Neuronal stem cell (in vitro differentiated cells): ENCODE data around the gene DNM1.
A peak's percentile ranks its signal among the peaks of the same experiment; 100 is the strongest.

ENCODE experiments used
- DNase-seq: peaks from one replicate; pipeline ENCODE4 v3.0.0-alpha.2; 2013; ENCODE audit warnings: low spot score
- H2AFZ ChIP-seq: one replicate; pipeline ENCODE4 v1.6.1; 2013; ENCODE audit warnings: mild to moderate bottlenecking, low read length, inconsistent platforms
- H2AK5ac ChIP-seq: 2 replicates; pipeline ENCODE4 v1.6.1; 2013; ENCODE audit warnings: low read depth, mild to moderate bottlenecking, inconsistent platforms, low read length, moderate library complexity, mixed read lengths
- H2BK120ac ChIP-seq: 2 replicates; pipeline ENCODE4 v1.6.1; 2013; ENCODE audit warnings: low read depth, mild to moderate bottlenecking, inconsistent platforms, low read length, moderate library complexity, mixed read lengths
- H2BK12ac ChIP-seq: one replicate; pipeline ENCODE4 v1.6.1; 2013; ENCODE audit warnings: low read length, inconsistent platforms
- H2BK15ac ChIP-seq: 2 replicates; pipeline ENCODE4 v1.6.1; 2013; ENCODE audit warnings: mild to moderate bottlenecking, low read length, inconsistent platforms, mixed read lengths
- H2BK5ac ChIP-seq: one replicate; pipeline ENCODE4 v1.6.1; 2013; ENCODE audit warnings: inconsistent platforms, mild to moderate bottlenecking, low read length, moderate library complexity
- H3K14ac ChIP-seq: one replicate; pipeline ENCODE4 v1.6.1; 2013; ENCODE audit warnings: low read length, inconsistent platforms
- H3K18ac ChIP-seq: 2 replicates; pipeline ENCODE4 v1.6.1; 2013; ENCODE audit warnings: low read length, inconsistent platforms
- H3K23ac ChIP-seq: 2 replicates; pipeline ENCODE4 v1.6.1; 2013; ENCODE audit warnings: low read depth, mild to moderate bottlenecking, mixed read lengths, low read length, inconsistent platforms; ENCODE audit not compliant: poor library complexity
- H3K27ac ChIP-seq: replicated peaks from 3 replicates; pipeline ENCODE4 v1.5.1; 2013; ENCODE audit warnings: low read length, inconsistent platforms
- H3K27me3 ChIP-seq, 3 experiments: 2 replicates each; pipeline ENCODE4 v1.6.1; 2013; ENCODE audit warnings: low read length in 3 of 3, mild to moderate bottlenecking in 2 of 3, inconsistent platforms in 1 of 3, low read depth in 1 of 3, mixed read lengths in 1 of 3, moderate library complexity in 1 of 3; ENCODE audit not compliant: control insufficient read depth in 3 of 3, insufficient read depth in 3 of 3
- H3K36me3 ChIP-seq, 2 donors: replicated peaks in 1 of 2; 2 replicates each; pipeline ENCODE4 v1.6.1; 2013; ENCODE audit warnings: low read length in 2 of 2; ENCODE audit not compliant: control insufficient read depth in 2 of 2, insufficient read depth in 2 of 2
- H3K4ac ChIP-seq: 2 replicates; pipeline ENCODE4 v1.6.1; 2013; ENCODE audit warnings: inconsistent platforms, mild to moderate bottlenecking, low read length, moderate library complexity
- H3K4me1 ChIP-seq, 2 donors: 1 replicate in 1 of 2; 2 replicates in 1 of 2; pipeline ENCODE4 v1.6.1; 2013; ENCODE audit warnings: low read length in 2 of 2, low read depth in 1 of 2; ENCODE audit not compliant: control insufficient read depth in 2 of 2, insufficient read depth in 1 of 2
- H3K4me2 ChIP-seq: one replicate; pipeline ENCODE4 v1.6.1; 2013; ENCODE audit warnings: mild to moderate bottlenecking, low read length, inconsistent platforms; ENCODE audit not compliant: insufficient read depth, poor library complexity, severe bottlenecking
- H3K4me3 ChIP-seq, 2 donors: 2 replicates each; pipeline ENCODE4 v1.5.1; 2013; ENCODE audit warnings: low read length in 2 of 2, mild to moderate bottlenecking in 2 of 2, inconsistent platforms in 1 of 2, moderate library complexity in 1 of 2
- H3K79me1 ChIP-seq: one replicate; pipeline ENCODE4 v1.6.1; 2013; ENCODE audit warnings: low read depth, mild to moderate bottlenecking, inconsistent platforms, low read length, moderate library complexity
- H3K9ac ChIP-seq: one replicate; pipeline ENCODE4 v1.6.1; 2013; ENCODE audit warnings: mild to moderate bottlenecking, low read depth, low read length, inconsistent platforms; ENCODE audit not compliant: poor library complexity
- H3K9me3 ChIP-seq, 2 donors: replicated peaks in 1 of 2; 2 replicates each; pipeline versions ENCODE3 to v1.6.1; 2013; ENCODE audit warnings: low read length in 2 of 2, mild to moderate bottlenecking in 2 of 2, inconsistent platforms in 1 of 2, low read depth in 1 of 2, mixed read lengths in 1 of 2, moderate library complexity in 1 of 2; ENCODE audit not compliant: control insufficient read depth in 2 of 2, insufficient read depth in 1 of 2
- H4K8ac ChIP-seq: one replicate; pipeline ENCODE4 v1.6.1; 2013; ENCODE audit warnings: low read depth, mild to moderate bottlenecking, inconsistent platforms, low read length, moderate library complexity
- H4K91ac ChIP-seq: one replicate; pipeline ENCODE4 v1.6.1; 2013; ENCODE audit warnings: low read length, low read depth, mild to moderate bottlenecking, inconsistent platforms; ENCODE audit not compliant: poor library complexity
- WGBS, 2 donors: extraction: QIAGEN DNeasy Blood & Tissue Kit; methylation state at CpG; one replicate each; pipeline ENCODE4 v1.1.7; 2013; ENCODE audit warnings: missing lambda C conversion rate in 2 of 2, mixed read lengths in 1 of 2; ENCODE audit not compliant: insufficient read length in 2 of 2, insufficient replicate concordance in 1 of 2; ENCODE audit errors: extremely low coverage in 2 of 2; 5-methylcytosine and 5-hydroxymethylcytosine counted together

Gene DNM1

GRCh38 chr9:128169492-128169891 is 33.7 kb upstream of the DNM1 start:
- no peak overlapping the region for H2AK5ac ChIP-seq
- no peak overlapping the region for H3K18ac ChIP-seq
- WGBS, 2 donors: no CpG with 5 or more reads among the region's 8 CpGs
- no peak overlapping the region for H4K8ac ChIP-seq
- H2AFZ ChIP-seq: no peak overlapping the region
- H3K79me1 ChIP-seq: no peaks in the 10 kb centered on the region
- H3K14ac ChIP-seq: no peak overlapping the region
- no peak overlapping the region for H3K4me3 ChIP-seq
- peak overlapping the region; percentile 70 for H3K9ac ChIP-seq
- no peak overlapping the region for H3K27ac ChIP-seq
- H3K4me2 ChIP-seq: no peak overlapping the region
- H3K4me1 ChIP-seq: no peaks in the 10 kb centered on the region
- DNase-seq: no peak
- H3K4ac ChIP-seq: no peak overlapping the region
- H3K36me3 ChIP-seq: peaks cover 41 to 78% of the 10 kb centered on the region in 2 donors
- H2BK120ac ChIP-seq: no peak overlapping the region
- H3K27me3 ChIP-seq: no peaks in the 10 kb centered on the region
- H2BK15ac ChIP-seq: no peak overlapping the region
- no peak overlapping the region for H2BK12ac ChIP-seq
- no peaks in the 10 kb centered on the region for H3K9me3 ChIP-seq
- no peak overlapping the region for H2BK5ac ChIP-seq
- no peak overlapping the region for H3K23ac ChIP-seq
- H4K91ac ChIP-seq: no peak overlapping the region

DNA sequence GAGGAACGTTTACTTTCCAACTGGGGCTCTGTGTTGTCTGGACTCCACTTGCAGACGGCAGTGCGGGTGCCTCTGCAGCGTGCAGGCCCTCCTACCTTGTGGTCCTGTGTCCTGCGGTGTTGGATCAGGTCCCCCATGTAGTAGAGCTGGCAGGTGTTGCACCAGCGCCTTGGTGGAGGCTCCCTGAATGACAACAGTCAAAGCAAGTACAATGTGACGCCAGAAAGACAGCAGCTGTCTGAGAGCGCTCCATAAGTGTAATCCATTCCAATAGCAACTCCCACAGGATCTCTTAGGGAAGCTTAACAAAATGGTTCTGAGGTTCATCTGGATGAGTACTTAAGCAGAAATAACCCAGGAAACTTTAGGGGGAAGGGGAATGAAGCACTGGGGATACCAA is 33.3 kb upstream of the DNM1 start:
- Histone ChIP-seq H2BK12ac (no peak overlapping the region), H3K18ac (no peak overlapping the region), H2BK15ac (no peak overlapping the region), H2AFZ (no peak overlapping the region), H3K79me1 (no peaks in the 10 kb centered on the region), H2BK120ac (no peak overlapping the region), H3K9me3 (no peaks in the 10 kb centered on the region), H3K27me3 (no peaks in the 10 kb centered on the region), H3K36me3 (peaks cover 42 to 78% of the 10 kb centered on the region in 2 donors), H3K4me3 (no peak overlapping the region), H3K23ac (no peak overlapping the region), H2AK5ac (no peak overlapping the region), H2BK5ac (no peak overlapping the region), H4K8ac (no peak overlapping the region), H3K27ac (no peak overlapping the region), H3K4me1 (no peaks in the 10 kb centered on the region), H4K91ac (no peak overlapping the region), H3K4me2 (no peak overlapping the region), H3K9ac (no peak overlapping the region), H3K4ac (no peak overlapping the region), H3K14ac (no peak overlapping the region)
- DNase-seq: no peak
- no CpG with 5 or more reads among the region's 8 CpGs for WGBS, 2 donors

GRCh38 chr9:128174062-128174461 is 29.1 kb upstream of the DNM1 start:
- H3K18ac ChIP-seq: no peak overlapping the region
- H3K9ac ChIP-seq: no peak overlapping the region
- H2AFZ ChIP-seq: no peak overlapping the region
- H2BK15ac ChIP-seq: no peak overlapping the region
- H4K91ac ChIP-seq: no peak overlapping the region
- DNase-seq: no peak
- H3K4me2 ChIP-seq: no peak overlapping the region
- no peak overlapping the region for H2BK120ac ChIP-seq
- H3K23ac ChIP-seq: no peak overlapping the region
- no peak overlapping the region for H2AK5ac ChIP-seq
- no CpG with 5 or more reads among the region's 4 CpGs for WGBS, 2 donors
- H4K8ac ChIP-seq: no peak overlapping the region
- H3K36me3 ChIP-seq: peaks cover 51 to 87% of the 10 kb centered on the region in 2 donors
- H3K14ac ChIP-seq: no peak overlapping the region
- no peak overlapping the region for H2BK5ac ChIP-seq
- H3K4ac ChIP-seq: no peak overlapping the region
- H3K4me1 ChIP-seq: no peaks in the 10 kb centered on the region
- H3K27me3 ChIP-seq: no peaks in the 10 kb centered on the region
- peaks cover 4 to 6% of the 10 kb centered on the region in 2 donors for H3K9me3 ChIP-seq
- no peak overlapping the region for H3K4me3 ChIP-seq
- H3K27ac ChIP-seq: no peak overlapping the region
- H3K79me1 ChIP-seq: peaks cover 4% of the 10 kb centered on the region
- H2BK12ac ChIP-seq: no peak overlapping the region

GRCh38 chr9:128175102-128175563 is 28.0 kb upstream of the DNM1 start:
- no peak for DNase-seq
- H2AFZ ChIP-seq: no peak overlapping the region
- H2BK15ac ChIP-seq: no peak overlapping the region
- H3K4ac ChIP-seq: no peak overlapping the region
- no peak overlapping the region for H4K8ac ChIP-seq
- H3K9me3 ChIP-seq: peaks cover 9 to 13% of the 10 kb centered on the region in 2 donors
- H2AK5ac ChIP-seq: no peak overlapping the region
- no peaks in the 10 kb centered on the region for H3K4me1 ChIP-seq
- WGBS, 2 donors: no CpG with 5 or more reads among the region's 8 CpGs
- peaks cover 4% of the 10 kb centered on the region for H3K79me1 ChIP-seq
- H3K36me3 ChIP-seq: peaks cover 50 to 86% of the 10 kb centered on the region in 2 donors
- no peak overlapping the region for H2BK12ac ChIP-seq
- H2BK120ac ChIP-seq: no peak overlapping the region
- H3K27ac ChIP-seq: no peak overlapping the region
- H3K4me3 ChIP-seq: no peak overlapping the region
- no peak overlapping the region for H3K18ac ChIP-seq
- H3K23ac ChIP-seq: no peak overlapping the region
- H3K9ac ChIP-seq: no peak overlapping the region
- no peak overlapping the region for H3K14ac ChIP-seq
- no peak overlapping the region for H4K91ac ChIP-seq
- H2BK5ac ChIP-seq: no peak overlapping the region
- no peak overlapping the region for H3K4me2 ChIP-seq
- H3K27me3 ChIP-seq: no peaks in the 10 kb centered on the region
